Measurements from ENCODE around the gene RBSN. TPM values are rescaled to one million over a fixed set of nuclear protein-coding genes. Genes with fewer than 3 reads are reported as not detected.
A peak's percentile ranks its signal among the peaks of the same experiment; 100 is the strongest.

The RBSN gene
- total RNA-seq, 1 donor from 2014 or later = 25.7 TPM

GRCh38 chr3:15049584-15049983 is 49.4 kb downstream of the RBSN start:
- H3K27ac Mint-ChIP-seq (ENCODE audit: unreplicated experiment) = no peak overlapping the region
- no peak for DNase-seq (ENCODE audit: low spot score)
- no peaks in the 10 kb centered on the region for H3K4me1 Mint-ChIP-seq (ENCODE audit: unreplicated experiment)
- TF ChIP-seq, protein P1, sequence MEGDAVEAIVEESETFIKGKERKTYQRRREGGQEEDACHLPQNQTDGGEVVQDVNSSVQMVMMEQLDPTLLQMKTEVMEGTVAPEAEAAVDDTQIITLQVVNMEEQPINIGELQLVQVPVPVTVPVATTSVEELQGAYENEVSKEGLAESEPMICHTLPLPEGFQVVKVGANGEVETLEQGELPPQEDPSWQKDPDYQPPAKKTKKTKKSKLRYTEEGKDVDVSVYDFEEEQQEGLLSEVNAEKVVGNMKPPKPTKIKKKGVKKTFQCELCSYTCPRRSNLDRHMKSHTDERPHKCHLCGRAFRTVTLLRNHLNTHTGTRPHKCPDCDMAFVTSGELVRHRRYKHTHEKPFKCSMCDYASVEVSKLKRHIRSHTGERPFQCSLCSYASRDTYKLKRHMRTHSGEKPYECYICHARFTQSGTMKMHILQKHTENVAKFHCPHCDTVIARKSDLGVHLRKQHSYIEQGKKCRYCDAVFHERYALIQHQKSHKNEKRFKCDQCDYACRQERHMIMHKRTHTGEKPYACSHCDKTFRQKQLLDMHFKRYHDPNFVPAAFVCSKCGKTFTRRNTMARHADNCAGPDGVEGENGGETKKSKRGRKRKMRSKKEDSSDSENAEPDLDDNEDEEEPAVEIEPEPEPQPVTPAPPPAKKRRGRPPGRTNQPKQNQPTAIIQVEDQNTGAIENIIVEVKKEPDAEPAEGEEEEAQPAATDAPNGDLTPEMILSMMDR (IDR thresholded peaks at IDR 0.05; ENCODE audit: unreplicated experiment) = no peak
- H3K27me3 Mint-ChIP-seq (ENCODE audit: unreplicated experiment) = peaks cover 10% of the 10 kb centered on the region
- H3K36me3 Mint-ChIP-seq (ENCODE audit: low read depth, unreplicated experiment) = peaks cover 34% of the 10 kb centered on the region
- H3K9me3 Mint-ChIP-seq (ENCODE audit: unreplicated experiment) = no peaks in the 10 kb centered on the region
- H3K4me3 Mint-ChIP-seq (ENCODE audit: unreplicated experiment) = no peak overlapping the region

DNA sequence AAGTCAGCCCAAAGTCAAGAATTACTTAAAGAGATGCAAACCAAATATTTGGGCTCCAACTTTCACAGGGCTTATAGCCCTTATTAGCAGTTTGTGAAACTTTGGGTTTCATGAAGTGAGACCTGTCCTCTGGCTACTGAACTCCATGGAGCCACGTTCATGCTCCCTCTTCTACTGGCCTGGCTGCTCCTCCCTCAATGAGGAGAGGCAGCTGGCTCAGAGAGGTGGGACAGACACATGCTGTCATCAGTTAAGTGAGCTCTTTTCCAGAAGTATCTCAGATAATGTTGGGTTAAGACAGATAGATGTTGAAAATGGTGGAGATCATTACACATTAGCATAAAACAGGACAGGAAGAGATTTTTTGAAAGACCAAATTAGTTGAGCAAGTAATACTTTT is 53.3 kb downstream of the RBSN start:
- H3K27me3 Mint-ChIP-seq (ENCODE audit: unreplicated experiment) = peaks cover 7% of the 10 kb centered on the region
- no peak overlapping the region for H3K4me3 Mint-ChIP-seq (ENCODE audit: unreplicated experiment)
- H3K36me3 Mint-ChIP-seq (ENCODE audit: low read depth, unreplicated experiment) = peaks cover 41% of the 10 kb centered on the region
- no peaks in the 10 kb centered on the region for H3K9me3 Mint-ChIP-seq (ENCODE audit: unreplicated experiment)
- H3K4me1 Mint-ChIP-seq (ENCODE audit: unreplicated experiment) = peaks cover 10% of the 10 kb centered on the region
- no peak for DNase-seq (ENCODE audit: low spot score)
- TF ChIP-seq, protein P1 (IDR thresholded peaks at IDR 0.05; ENCODE audit: unreplicated experiment) = no peak
- H3K27ac Mint-ChIP-seq (ENCODE audit: unreplicated experiment) = no peak overlapping the region

GRCh38 chr3:15044326-15044725 is 54.6 kb downstream of the RBSN start:
- H3K36me3 Mint-ChIP-seq (ENCODE audit: low read depth, unreplicated experiment) = peaks cover 35% of the 10 kb centered on the region
- no peaks in the 10 kb centered on the region for H3K9me3 Mint-ChIP-seq (ENCODE audit: unreplicated experiment)
- peaks cover 3% of the 10 kb centered on the region for H3K27me3 Mint-ChIP-seq (ENCODE audit: unreplicated experiment)
- H3K4me3 Mint-ChIP-seq (ENCODE audit: unreplicated experiment) = peak overlapping the region; percentile 33
- H3K4me1 Mint-ChIP-seq (ENCODE audit: unreplicated experiment) = peaks cover 15% of the 10 kb centered on the region
- H3K27ac Mint-ChIP-seq (ENCODE audit: unreplicated experiment) = peak overlapping the region; percentile 95
- TF ChIP-seq, protein P1 (IDR thresholded peaks at IDR 0.05; ENCODE audit: unreplicated experiment) = no peak
- no peak for DNase-seq (ENCODE audit: low spot score)

DNA sequence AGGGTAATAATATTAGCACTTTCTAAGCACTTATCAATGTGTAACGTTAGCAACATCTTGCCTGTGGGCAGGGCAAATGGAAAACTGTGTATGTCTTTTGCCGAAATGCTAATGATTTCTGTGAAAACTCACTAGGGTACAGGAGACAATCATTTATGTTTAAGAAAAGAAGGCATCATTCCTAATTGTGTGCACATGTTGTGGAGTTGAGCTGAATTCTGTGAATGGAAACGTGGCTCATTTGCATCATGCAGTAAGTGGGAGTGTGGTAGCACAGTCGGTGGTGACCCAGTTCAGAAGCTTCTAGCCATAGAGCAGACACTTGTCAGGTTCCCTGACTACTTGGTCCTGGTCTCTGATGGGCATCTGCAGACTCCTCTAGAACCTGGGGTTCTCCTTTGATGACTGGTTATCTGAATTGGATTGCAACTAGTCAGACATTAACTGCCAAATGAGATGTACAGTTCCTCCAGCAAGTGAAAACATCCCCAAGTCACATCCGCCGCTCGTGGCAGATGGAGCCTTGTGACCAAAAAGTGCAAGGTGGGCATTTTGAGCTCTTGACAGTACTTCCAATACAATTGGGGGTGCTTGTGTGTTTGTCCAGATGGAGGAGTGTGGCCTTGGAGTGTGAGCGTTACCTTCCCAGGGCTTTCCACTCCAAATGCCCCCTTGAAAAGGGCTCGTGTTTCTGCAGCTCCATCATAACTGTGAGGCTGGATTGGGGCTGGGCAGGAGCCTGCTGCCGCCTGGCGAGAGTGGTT is 55.4 kb downstream of the RBSN start:
- peak overlapping the region; percentile 95 for H3K27ac Mint-ChIP-seq (ENCODE audit: unreplicated experiment)
- peak overlapping the region; percentile 18 for H3K4me3 Mint-ChIP-seq (ENCODE audit: unreplicated experiment)
- TF ChIP-seq, protein P1 (IDR thresholded peaks at IDR 0.05; ENCODE audit: unreplicated experiment) = no peak
- H3K4me1 Mint-ChIP-seq (ENCODE audit: unreplicated experiment) = peaks cover 17% of the 10 kb centered on the region
- H3K27me3 Mint-ChIP-seq (ENCODE audit: unreplicated experiment) = peaks cover 3% of the 10 kb centered on the region
- no peak for DNase-seq (ENCODE audit: low spot score)
- peaks cover 39% of the 10 kb centered on the region for H3K36me3 Mint-ChIP-seq (ENCODE audit: low read depth, unreplicated experiment)
- no peaks in the 10 kb centered on the region for H3K9me3 Mint-ChIP-seq (ENCODE audit: unreplicated experiment)

DNA sequence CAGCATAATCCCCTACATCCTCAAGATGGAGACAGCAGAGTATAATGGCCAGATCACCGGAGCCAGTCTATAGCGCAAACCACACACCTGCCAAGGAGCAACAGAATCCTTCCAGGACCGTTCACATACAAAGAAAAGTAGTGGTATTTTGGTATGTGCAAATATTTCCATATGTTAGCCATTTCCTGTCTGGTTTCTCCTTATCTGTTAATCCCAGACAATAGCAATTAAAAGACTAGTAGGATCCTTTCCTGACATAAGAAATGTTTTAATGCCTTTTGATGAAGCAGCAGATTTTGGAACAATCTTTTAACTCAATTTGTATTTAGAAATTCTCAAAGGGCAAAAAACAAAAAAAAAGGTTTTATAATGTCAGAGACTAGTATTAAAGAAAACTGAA is 56.0 kb downstream of the RBSN start:
- TF ChIP-seq, protein P1 (IDR thresholded peaks at IDR 0.05; ENCODE audit: unreplicated experiment) = no peak
- DNase-seq (ENCODE audit: low spot score) = no peak
- H3K4me1 Mint-ChIP-seq (ENCODE audit: unreplicated experiment) = peaks cover 17% of the 10 kb centered on the region
- no peak overlapping the region for H3K4me3 Mint-ChIP-seq (ENCODE audit: unreplicated experiment)
- no peaks in the 10 kb centered on the region for H3K9me3 Mint-ChIP-seq (ENCODE audit: unreplicated experiment)
- peaks cover 3% of the 10 kb centered on the region for H3K27me3 Mint-ChIP-seq (ENCODE audit: unreplicated experiment)
- peak overlapping the region; percentile 21 for H3K27ac Mint-ChIP-seq (ENCODE audit: unreplicated experiment)
- H3K36me3 Mint-ChIP-seq (ENCODE audit: low read depth, unreplicated experiment) = peaks cover 46% of the 10 kb centered on the region

Data from endothelial cell (in vitro differentiated cells).